T-helper 1 cell (primary cell): ENCODE results near the gene SOX10.
A peak's percentile ranks its signal among the peaks of the same experiment; 100 is the strongest.
"Not testable (repeated sequence)": the region's sequence is repeated elsewhere in the genome, so short reads cannot be mapped to it uniquely, and the experiment has no call there.

Experiments used
- DNase-seq, 5 donors: peaks; one replicate each; pipeline ENCODE4 v3.0.0-alpha.2; 2012 to 2020

Gene SOX10

DNA sequence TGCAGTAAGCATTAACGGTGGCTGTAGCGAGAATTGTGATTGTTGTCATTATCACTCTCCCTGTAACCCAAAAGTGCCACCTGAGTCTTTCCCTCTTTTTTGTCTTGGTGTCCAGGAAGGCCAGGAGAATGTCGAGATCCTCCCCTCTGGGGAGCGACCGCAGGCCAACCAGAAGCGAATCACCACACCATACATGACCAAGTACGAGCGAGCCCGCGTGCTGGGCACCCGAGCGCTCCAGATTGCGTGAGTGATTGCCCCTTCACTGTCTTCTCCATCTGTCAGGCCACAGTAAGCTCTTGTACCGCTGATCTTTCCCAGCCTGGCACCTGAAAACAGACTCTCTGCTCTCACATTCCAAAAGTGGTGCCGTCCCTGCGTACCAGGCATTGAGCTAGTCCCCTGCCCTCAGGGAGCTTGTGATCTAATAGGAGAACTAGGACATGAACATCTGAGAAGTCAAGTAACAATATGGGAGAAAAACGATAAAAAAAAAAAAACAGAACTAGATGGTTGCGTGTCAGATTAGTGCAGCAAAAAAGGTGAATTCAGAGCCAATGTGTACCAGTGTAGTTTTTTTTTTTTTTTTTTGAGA lies 25.0 kb downstream of the SOX10 start:
- DNase-seq = no peak

DNA sequence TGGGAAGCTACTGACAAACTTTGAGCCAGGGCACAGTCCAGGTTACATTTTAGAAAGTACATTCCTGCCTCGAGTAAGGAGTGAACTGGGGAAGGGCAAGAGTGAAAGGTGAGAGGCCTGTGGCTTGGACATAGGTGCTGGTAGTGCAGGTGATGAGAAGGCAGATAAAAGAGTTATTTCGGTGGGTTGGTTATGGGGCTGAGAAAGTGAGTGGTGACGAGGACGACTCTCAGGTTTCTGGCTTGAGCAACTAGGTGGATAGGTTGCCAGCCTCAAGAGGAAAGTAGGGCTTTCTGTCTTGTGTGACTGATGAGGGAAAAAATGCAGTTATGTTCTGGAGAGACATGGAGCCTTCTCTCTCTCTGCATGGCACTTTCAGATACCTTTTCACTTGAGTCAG lies 27.1 kb downstream of the SOX10 start:
- DNase-seq = no peak

DNA sequence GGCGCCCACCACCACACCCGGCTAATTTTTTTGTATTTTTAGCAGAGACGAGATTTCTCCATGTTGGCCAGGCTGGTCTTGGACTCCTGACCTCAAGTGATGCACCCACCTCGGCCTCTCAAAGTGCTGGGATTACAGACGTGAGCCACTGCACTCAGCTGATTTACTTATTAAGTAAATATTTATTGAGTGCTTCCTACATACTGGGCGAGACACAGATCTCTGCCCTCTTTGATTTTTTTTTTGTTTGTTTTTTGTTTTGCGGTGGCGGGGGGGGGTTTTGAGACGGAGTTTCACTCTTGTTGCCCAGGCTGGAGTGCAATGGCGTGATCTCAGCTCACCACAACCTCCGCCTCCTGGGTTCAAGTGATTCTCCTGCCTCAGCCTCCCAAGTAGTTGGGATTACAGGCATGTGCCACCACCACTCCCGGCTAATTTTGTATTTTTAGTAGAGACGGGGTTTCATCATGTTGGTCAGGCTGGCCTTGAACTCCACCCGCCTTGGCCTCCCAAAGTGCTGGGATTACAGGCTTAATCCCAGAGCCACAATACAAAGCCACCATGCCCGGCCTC lies 28.4 kb downstream of the SOX10 start:
- DNase-seq = not testable (repeated sequence)

DNA sequence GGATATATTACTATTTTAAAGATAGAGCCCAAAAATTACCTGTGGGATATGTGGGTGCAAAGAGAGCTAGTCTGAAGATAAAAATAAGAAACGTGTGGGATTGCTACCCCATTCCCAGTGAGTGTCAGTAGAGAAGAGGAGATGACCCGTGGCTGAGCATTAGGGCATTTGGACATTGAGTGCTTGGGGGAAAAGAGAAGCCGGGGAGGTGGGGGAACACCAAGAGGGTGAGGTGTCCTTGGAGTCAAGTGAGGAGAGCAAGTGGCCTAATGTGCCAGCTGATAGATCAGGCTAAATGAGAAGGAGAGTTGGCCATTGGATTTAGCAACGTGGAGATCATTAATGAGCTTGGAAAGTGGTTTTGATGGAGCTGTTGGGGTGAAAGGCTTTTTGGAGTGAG lies 29.7 kb downstream of the SOX10 start:
- no peak for DNase-seq

DNA sequence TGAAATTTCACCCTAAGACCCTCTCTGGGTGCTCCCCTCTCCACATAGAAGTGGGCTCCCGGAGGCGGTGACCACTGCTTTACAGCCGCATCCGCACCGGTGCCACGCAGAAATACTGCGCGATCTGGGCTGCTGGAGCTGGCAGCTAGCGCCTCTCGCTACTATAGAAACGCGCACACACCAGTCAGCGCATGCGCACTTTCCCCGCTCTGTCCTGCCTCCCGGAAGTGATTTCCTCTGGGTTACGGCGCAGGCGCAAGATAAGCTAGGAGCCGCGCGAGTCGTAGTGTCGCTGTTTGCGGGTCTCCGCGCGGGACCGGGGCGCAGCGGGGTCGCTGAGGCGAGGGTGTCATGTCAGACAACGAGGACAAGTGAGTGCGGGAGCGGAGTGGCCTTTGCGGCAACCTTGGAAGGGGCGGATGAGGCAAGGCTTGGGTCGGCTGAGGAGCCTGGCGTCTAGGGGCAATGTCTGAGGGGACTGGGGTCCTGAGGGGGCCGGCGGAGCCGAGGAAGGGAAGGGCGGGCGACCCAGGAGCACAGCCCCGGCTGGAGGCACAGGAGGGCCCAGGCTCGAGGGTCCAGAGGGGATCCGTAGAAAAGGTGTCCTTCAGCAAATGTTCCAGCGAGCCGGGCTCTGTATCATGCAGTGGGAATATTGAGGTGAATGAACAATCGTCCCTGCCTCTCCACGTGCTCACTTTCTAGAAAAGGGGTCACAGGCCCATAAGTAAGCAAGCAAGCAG lies 30.7 kb downstream of the SOX10 start, which contains the start of the genes C22orf23 and POLR2F:
Gene C22orf23, minus strand, starts transcription at position 165 of the 743 bp plus-strand sequence. CDS start 452 bp downstream, outside the sequence.
Gene POLR2F, plus strand, starts transcription at position 263 of the 743 bp plus-strand sequence. Its CDS starts 89 bp downstream, at position 352.
- DNase-seq = peak; percentile 94 to 98 (median 95)

DNA sequence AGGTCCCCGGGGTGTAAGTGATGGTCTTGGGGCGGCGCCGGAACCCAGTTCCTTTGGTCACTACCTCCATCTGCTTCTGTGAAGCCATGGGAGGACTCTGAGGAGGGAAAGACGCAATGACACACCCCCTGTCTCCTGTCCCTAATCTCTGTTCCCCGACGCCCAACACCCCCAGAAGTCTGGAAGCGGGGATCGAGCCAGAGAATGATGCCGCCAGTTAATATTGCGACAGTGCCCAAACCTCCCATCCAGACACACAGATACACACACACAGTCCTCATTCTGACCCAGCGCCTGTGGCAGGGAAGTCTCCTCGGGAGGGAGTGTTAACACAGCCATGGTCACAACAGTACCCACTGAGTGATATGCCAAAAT lies 31.3 kb downstream of the SOX10 start:
- DNase-seq = peak in 1 of 5 donors; percentile 7

DNA sequence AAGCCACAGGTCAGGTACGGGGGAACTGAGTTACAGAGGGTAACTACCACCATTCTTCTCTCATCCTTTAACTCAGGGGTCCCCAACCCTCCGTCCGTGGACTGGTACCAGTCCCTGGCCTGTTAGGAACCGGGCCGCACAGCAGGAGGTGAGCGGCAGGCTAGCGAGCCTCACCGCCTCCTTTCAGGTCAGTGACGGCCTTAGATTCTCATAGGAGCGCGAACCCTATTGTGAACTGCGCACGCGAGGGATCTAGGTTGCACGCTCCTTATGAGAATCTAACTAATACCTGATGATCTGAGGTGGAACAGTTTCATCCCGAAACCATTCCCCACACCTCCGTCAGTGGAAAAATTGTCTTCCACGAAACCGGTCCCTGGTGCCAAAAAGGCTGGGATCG lies 31.7 kb downstream of the SOX10 start:
- not testable (repeated sequence) for DNase-seq

DNA sequence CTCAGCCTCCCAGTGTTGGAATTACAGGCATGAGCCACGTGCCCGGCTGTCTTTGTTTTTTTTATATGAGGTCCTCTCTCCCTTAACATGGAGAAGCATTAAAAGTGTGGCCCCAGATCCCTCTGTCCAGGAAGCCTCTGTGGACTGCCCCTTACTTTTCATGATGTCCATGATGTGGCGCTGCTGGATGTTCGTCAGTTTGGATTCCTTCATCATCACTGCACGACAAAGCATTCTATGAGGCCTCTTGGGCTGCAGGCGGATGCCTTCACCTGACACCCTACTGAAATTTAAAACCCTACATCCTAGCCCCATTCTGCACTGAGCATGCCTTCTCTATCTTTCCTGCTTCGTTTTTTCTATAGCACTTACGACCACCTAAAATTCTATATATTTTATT lies 33.0 kb downstream of the SOX10 start:
- DNase-seq = no peak

DNA sequence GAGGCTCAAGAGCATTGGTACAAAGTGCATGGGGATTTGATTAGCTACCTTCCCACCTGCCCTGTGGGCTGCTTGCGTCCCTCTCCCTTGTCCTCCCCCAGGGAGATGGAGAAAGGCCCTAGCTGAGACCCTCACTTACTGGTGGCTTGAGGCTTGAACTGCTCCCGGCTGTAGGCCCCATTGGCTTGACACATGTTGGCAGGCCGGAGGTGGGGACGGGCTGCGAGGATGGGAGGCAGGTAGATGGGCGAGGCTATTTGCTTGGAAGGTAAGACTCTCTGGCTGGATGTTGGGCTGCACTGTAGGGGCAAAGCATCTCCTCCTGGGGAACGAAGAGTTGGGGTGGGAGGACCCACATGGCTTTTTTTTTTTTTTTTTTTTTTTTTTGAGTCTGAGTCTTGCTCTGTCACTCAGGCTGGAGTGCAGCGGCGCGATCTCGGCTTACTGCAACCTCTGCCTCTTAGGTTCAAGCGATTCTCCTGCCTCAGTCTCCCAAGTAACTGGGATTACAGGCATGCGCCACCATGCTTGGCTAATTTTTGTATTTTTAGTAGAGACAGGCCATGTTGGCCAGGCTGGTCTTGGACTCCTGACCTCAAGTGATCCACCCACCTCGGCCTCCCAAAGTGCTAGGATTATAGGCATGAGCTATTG lies 37.1 kb downstream of the SOX10 start:
- DNase-seq = not testable (repeated sequence)

DNA sequence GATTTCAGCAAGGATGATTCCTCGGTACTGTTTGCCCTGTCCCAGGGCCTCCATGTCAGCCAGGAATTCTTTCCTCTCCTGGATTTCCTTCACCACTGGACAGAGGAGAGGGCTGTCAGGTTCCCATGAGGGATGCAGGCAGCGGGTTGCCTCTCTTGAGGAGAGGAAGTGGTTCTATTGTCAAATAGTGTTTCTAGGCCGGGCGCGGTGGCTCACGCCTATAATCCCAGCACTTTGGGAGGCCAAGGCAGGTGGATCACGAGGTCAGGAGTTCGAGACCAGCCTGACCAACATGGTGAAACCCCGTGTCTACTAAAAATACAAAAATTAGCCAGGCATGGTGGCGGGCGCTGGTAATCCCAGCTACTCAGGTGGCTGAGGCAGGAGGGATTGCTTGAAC lies 39.9 kb downstream of the SOX10 start:
- not testable (repeated sequence) for DNase-seq

DNA sequence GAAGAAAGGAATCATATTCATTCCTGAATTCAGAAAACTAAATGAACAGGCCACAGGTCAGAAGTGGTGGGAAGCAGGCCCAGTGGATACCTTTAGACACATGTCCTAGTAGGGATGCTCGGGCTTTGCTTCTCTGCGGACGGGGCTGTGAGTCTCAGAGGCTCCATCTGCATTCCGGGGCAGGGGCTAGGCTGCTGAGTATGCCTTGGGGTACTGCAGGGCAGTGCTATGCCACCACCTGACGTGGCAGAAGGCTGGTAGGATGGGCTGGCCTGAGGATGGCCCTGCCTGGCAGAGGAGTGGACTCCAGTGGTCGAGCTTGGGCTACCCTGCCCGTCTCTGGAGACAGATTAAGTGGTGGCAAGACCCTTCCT lies 40.5 kb downstream of the SOX10 start:
- DNase-seq = no peak

DNA sequence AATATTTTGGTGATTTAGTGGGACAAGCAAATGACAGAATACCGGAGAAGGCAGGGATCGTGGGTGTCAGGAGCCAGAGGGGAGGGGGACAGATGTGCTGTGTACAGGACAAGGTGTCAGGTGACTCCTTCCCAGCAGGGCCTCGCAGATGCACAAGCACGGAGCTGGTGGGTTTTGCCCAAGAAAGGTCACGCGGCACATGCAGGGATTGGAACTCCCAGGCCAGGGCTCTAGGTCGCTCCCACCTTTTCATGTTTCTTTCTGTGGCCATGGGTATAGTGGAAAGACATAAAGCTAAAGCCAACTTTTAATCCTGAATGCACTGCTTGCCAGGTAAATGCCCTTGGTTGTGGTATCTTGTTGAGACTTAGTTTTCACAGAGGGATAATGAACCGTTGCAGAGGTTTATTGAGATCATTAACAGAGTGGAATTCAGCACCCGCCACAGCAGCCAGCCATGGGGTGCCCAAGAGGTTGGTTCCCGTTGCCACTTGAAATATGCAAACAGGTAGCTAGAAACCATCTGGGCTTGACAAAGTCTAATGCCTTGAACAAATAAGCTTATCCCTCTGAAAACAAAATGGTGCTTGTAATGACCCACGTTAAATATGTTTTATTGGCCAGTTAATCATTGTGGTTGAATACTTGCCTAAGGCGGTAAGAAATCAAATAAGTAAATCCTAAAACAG lies 41.1 kb downstream of the SOX10 start:
- DNase-seq = no peak

DNA sequence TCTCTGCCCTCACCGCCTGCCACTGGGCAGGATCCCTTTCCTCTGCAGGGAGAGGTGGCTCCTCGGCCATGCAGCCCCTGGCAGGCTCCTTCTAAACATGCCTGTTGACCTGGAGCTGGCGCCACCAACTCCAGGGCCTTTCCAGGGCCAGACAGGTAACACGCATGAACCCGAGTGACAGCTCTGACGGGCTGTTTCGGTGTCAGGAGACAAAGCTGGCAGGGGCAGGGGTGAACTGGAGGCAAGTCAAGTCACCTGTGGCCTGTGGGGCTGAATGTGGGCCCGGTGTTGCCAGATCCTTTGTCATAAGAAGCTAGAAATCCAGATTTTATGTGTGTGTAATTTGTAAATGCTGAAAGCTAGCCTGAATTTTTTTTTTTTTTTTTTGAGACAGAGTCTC lies 42.2 kb downstream of the SOX10 start:
- DNase-seq = no peak

DNA sequence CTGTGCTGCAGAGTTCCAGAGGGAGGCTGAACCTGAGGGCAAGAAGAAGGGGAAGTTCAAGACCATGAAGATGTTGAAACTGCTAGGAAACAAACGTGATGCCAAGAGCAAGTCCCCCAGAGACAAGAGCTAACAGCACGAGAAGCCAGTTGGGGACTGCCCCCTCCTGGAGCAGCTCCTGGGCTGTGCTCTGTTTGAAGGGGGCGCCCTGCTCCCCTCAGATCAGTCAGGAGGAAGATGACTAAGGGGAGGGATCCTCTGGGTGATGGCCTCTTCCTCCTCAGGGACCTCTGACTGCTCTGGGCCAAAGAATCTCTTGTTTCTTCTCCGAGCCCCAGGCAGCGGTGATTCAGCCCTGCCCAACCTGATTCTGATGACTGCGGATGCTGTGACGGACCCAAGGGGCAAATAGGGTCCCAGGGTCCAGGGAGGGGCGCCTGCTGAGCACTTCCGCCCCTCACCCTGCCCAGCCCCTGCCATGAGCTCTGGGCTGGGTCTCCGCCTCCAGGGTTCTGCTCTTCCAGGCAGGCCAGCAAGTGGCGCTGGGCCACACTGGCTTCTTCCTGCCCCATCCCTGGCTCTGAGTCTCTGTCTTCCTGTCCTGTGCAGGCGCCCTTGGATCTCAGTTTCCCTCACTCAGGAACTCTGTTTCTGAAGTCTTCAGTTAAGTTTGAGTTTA lies 43.5 kb downstream of the SOX10 start:
- DNase-seq = no peak

DNA sequence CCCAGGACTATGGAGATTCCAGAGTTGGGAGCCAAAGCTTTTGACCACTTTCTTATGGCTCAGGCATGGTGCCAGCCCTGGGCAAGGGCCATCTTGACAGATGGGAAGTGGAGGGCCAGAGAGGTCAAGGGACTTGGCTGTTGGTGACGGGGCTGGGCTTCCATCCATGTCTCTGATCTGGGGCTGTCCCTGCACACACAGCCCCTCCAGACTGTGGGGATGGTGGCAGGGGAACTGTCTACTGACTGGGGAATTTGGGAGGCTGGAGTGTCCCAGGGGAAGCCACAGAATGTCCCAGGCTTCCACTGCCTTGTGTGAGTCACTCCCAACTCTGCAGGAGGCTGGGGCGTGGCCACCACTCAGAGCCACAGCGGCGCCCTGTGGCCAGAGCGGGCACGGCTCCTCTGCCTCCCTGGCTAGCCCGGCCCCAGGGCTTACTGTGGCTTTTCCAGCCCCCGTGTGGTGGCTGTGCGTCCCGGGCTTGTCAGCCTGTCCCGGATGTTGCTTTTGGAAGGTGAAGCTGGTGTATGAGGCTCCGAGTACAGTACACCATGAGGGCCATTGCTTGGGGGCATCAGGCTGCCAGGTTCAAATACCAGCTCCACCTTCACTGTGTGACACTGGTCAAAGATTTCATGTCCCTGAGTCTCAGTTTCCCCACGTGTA lies 50.5 kb downstream of the SOX10 start:
- DNase-seq = peak; percentile 59 to 84 (median 67)

DNA sequence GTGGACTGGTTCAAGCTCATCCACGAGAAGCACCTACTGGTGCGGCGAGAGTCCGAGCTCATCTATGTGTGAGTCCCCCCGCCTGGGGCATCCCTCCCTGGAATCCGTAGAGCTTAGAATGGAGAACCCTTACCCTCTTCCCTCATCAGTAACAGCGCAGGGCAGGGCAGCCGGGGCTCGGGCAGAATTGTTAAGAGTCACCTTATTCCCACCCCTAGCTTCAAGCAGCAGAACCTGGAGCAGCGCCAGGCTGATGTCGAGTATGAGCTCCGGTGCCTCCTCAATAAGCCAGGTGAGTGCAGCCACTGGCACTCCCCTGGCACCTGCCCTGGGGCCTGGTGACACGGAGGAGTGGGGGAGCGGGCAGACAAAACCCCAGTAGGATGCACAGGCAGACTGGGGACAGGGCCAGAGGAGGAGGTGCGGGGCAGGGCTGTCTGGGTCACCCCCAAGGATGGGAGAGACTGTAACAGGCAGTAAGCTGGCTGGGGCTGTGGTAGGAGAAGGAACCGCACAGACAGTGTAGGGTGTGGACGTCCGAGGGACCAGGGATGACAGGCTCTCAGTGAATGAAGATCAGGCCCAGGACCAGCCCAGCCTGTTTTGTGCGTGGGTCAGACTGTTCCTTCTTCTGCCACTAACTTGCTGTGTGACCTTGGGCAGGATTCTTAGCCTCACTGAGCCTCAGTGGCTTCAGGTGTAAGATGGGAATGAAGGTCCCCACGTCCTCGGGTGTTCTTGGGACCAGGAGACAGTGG lies 51.4 kb downstream of the SOX10 start:
- DNase-seq = no peak

DNA sequence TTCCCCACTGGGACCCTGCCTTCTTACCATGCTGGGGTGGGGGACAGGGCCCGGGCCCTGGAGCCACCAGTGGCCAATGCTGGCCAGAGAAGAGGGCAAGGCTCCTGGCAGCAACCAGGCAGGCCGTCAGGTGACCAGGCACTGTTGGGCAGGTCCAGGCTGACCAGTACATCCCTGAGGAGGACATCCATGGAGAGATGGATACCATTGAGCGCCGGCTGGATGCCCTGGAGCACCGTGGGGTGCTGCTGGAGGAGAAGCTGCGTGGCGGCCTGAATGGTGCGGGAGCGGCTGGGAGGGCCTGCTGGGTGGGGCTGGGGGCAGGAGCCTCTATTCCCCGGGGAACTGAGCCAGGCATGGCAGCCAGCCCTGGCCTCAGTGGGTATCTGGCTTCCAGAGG lies 52.0 kb downstream of the SOX10 start:
- DNase-seq = no peak

DNA sequence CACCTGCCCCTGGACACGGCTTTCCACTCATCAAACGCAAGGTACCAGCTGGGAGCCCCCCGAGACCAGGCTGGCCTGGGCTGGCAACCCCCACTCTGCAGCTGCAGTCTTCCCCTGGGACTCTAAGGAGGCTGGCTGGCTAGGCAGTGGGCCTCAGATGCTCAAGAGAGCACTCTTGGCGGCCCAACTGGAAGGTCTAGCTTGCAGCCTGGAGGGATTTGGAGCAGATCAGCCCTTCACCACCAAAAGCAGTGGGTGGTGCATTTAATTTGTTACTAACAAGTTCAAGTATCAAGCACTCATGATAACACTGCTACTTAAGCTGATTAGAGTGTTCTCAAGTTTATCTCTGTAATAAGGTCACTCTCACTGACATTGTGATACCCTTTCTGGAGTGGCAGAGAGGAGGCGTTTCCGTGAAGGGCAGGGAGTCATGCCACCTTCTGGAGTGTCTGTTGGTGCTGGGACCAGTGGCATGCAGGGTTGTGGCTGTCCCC lies 52.4 kb downstream of the SOX10 start:
- no peak for DNase-seq

DNA sequence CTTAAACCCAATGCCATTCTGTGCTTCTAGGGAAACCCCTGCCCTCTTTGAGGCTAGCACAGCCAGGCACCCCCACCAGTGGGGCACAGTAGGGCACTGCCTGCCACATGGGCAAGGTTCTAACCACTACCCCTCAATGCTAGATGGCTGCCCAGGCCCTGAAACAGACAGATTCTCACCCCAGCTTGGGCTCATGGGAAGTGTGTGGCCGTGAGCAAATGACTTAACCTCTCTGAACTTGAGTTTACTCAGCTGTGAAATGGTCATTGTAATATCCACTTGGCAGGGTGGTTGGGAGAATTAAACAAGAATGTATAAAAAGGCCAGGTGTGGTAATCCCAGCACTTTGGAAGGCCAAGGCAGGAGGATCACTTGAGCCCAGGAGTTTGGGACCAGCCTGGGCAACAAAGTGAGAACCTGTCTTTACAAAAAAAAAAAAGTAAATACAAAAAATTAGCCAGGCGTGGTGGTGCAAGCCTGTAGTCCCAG lies 53.4 kb downstream of the SOX10 start:
- DNase-seq = no peak

DNA sequence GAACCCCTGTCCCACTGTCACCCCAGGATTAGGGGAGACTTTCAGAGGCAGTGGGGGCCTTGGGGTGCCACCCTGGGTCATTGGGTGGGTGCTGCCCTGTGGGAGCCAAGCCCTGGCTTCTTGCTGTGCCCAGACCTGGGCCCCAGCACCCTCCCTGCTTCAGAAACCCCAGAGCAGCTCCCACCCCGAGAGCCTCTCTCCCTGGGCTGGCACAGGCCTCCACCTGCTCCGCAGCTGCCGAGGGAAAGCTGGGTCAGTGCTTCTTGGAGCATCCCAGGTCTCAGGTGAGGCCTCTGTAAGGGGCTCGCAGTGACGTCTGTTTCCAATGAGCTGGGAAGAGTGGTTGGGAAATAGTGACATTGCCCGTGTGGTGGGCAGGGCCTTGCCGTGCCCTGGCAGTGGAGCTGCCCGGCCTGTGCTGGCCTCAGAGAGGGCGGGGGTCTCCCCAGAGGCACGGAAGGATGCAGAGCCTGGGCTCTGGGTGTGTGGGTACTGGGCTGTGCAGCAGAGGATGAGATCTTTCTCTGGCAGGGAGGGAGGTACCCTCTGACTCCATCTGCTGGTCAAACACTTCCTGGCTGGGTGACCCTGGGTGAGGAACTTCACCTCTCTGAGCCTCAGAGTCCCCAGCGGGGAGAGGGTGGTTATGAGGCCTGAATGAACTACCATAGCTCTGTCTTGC lies 53.9 kb downstream of the SOX10 start:
- no peak for DNase-seq
